ENCODE results near the gene TP63.

The TP63 gene

GRCh38 chr3:189786479-189787064, 155.4 kb downstream of the TP63 start:
- Histone ChIP-seq H3K27ac (ENCODE audit: low read depth, low read length) (no peak overlapping the region), H3K36me3 (ENCODE audit: control insufficient read depth in 1 of 2, insufficient read depth in 2 of 2, low read length in 2 of 2) (no peaks in the 10 kb centered on the region), H3K4me3 (ENCODE audit: low read depth in 1 of 2, low read length in 2 of 2) (no peak overlapping the region), H3K9me3 (ENCODE audit: control insufficient read depth in 1 of 2, low read length in 2 of 2) (no peaks in the 10 kb centered on the region), H3K4me1 (ENCODE audit: control insufficient read depth in 1 of 2, insufficient read depth in 2 of 2, low read length in 2 of 2) (no peaks in the 10 kb centered on the region), H3K9ac (ENCODE audit: low read depth in 1 of 2, low read length in 2 of 2) (no peak overlapping the region), H3K27me3 (ENCODE audit: control insufficient read depth in 1 of 2, insufficient read depth in 2 of 2, low read length in 2 of 2) (no peaks in the 10 kb centered on the region)

- H3K27ac ChIP-seq (ENCODE audit: low read depth, low read length), result no peak overlapping the region
- no peaks in the 10 kb centered on the region for H3K9me3 ChIP-seq (ENCODE audit: control insufficient read depth in 1 of 2, low read length in 2 of 2)
- H3K9ac ChIP-seq (ENCODE audit: low read depth in 1 of 2, low read length in 2 of 2), result no peak overlapping the region
- H3K27me3 ChIP-seq (ENCODE audit: control insufficient read depth in 1 of 2, insufficient read depth in 2 of 2, low read length in 2 of 2), result no peaks in the 10 kb centered on the region
- H3K4me3 ChIP-seq (ENCODE audit: low read depth in 1 of 2, low read length in 2 of 2), result no peak overlapping the region
- H3K36me3 ChIP-seq (ENCODE audit: control insufficient read depth in 1 of 2, insufficient read depth in 2 of 2, low read length in 2 of 2), result no peaks in the 10 kb centered on the region
- no peaks in the 10 kb centered on the region for H3K4me1 ChIP-seq (ENCODE audit: control insufficient read depth in 1 of 2, insufficient read depth in 2 of 2, low read length in 2 of 2)
These were observed 156.0 kb downstream of the TP63 start for GRCh38 chr3:189787191-189787590.

- no peak overlapping the region for H3K27ac ChIP-seq (ENCODE audit: low read depth, low read length)
- H3K9ac ChIP-seq (ENCODE audit: low read depth in 1 of 2, low read length in 2 of 2), result no peak overlapping the region
- H3K36me3 ChIP-seq (ENCODE audit: control insufficient read depth in 1 of 2, insufficient read depth in 2 of 2, low read length in 2 of 2), result no peaks in the 10 kb centered on the region
- H3K4me3 ChIP-seq (ENCODE audit: low read depth in 1 of 2, low read length in 2 of 2), result no peak overlapping the region
- H3K9me3 ChIP-seq (ENCODE audit: control insufficient read depth in 1 of 2, low read length in 2 of 2), result no peaks in the 10 kb centered on the region
- no peaks in the 10 kb centered on the region for H3K4me1 ChIP-seq (ENCODE audit: control insufficient read depth in 1 of 2, insufficient read depth in 2 of 2, low read length in 2 of 2)
- no peaks in the 10 kb centered on the region for H3K27me3 ChIP-seq (ENCODE audit: control insufficient read depth in 1 of 2, insufficient read depth in 2 of 2, low read length in 2 of 2)
These were observed 156.4 kb downstream of the TP63 start for GRCh38 chr3:189787632-189788031.

GRCh38 chr3:189789432-189789831, 158.2 kb downstream of the TP63 start:
- Histone ChIP-seq H3K9me3 (ENCODE audit: control insufficient read depth in 1 of 2, low read length in 2 of 2) (no peaks in the 10 kb centered on the region), H3K4me3 (ENCODE audit: low read depth in 1 of 2, low read length in 2 of 2) (no peak overlapping the region), H3K9ac (ENCODE audit: low read depth in 1 of 2, low read length in 2 of 2) (no peak overlapping the region), H3K27me3 (ENCODE audit: control insufficient read depth in 1 of 2, insufficient read depth in 2 of 2, low read length in 2 of 2) (no peaks in the 10 kb centered on the region), H3K4me1 (ENCODE audit: control insufficient read depth in 1 of 2, insufficient read depth in 2 of 2, low read length in 2 of 2) (no peaks in the 10 kb centered on the region), H3K36me3 (ENCODE audit: control insufficient read depth in 1 of 2, insufficient read depth in 2 of 2, low read length in 2 of 2) (no peaks in the 10 kb centered on the region), H3K27ac (ENCODE audit: low read depth, low read length) (no peak overlapping the region)

GRCh38 chr3:189790658-189791057, 159.5 kb downstream of the TP63 start:
- H3K27ac ChIP-seq (ENCODE audit: low read depth, low read length), result no peak overlapping the region
- no peak overlapping the region for H3K9ac ChIP-seq (ENCODE audit: low read depth in 1 of 2, low read length in 2 of 2)
- no peak overlapping the region for H3K4me3 ChIP-seq (ENCODE audit: low read depth in 1 of 2, low read length in 2 of 2)
- no peaks in the 10 kb centered on the region for H3K36me3 ChIP-seq (ENCODE audit: control insufficient read depth in 1 of 2, insufficient read depth in 2 of 2, low read length in 2 of 2)
- no peaks in the 10 kb centered on the region for H3K27me3 ChIP-seq (ENCODE audit: control insufficient read depth in 1 of 2, insufficient read depth in 2 of 2, low read length in 2 of 2)
- H3K4me1 ChIP-seq (ENCODE audit: control insufficient read depth in 1 of 2, insufficient read depth in 2 of 2, low read length in 2 of 2), result no peaks in the 10 kb centered on the region
- H3K9me3 ChIP-seq (ENCODE audit: control insufficient read depth in 1 of 2, low read length in 2 of 2), result no peaks in the 10 kb centered on the region

GRCh38 chr3:189792046-189792929, 161.1 kb downstream of the TP63 start:
- Histone ChIP-seq H3K9me3 (ENCODE audit: control insufficient read depth in 1 of 2, low read length in 2 of 2) (no peaks in the 10 kb centered on the region), H3K27me3 (ENCODE audit: control insufficient read depth in 1 of 2, insufficient read depth in 2 of 2, low read length in 2 of 2) (no peaks in the 10 kb centered on the region), H3K4me3 (ENCODE audit: low read depth in 1 of 2, low read length in 2 of 2) (no peak overlapping the region), H3K4me1 (ENCODE audit: control insufficient read depth in 1 of 2, insufficient read depth in 2 of 2, low read length in 2 of 2) (no peaks in the 10 kb centered on the region), H3K36me3 (ENCODE audit: control insufficient read depth in 1 of 2, insufficient read depth in 2 of 2, low read length in 2 of 2) (no peaks in the 10 kb centered on the region), H3K9ac (ENCODE audit: low read depth in 1 of 2, low read length in 2 of 2) (no peak overlapping the region), H3K27ac (ENCODE audit: low read depth, low read length) (no peak overlapping the region)

- H3K27ac ChIP-seq (ENCODE audit: low read depth, low read length), result no peak overlapping the region
These were observed 163.3 kb downstream of the TP63 start for GRCh38 chr3:189794518-189794917.

GRCh38 chr3:189797103-189797750, 166.0 kb downstream of the TP63 start:
- Histone ChIP-seq H3K4me1 (ENCODE audit: control insufficient read depth in 1 of 2, insufficient read depth in 2 of 2, low read length in 2 of 2) (no peaks in the 10 kb centered on the region), H3K4me3 (ENCODE audit: low read depth in 1 of 2, low read length in 2 of 2) (no peak overlapping the region), H3K36me3 (ENCODE audit: control insufficient read depth in 1 of 2, insufficient read depth in 2 of 2, low read length in 2 of 2) (no peaks in the 10 kb centered on the region), H3K27ac (ENCODE audit: low read depth, low read length) (no peak overlapping the region), H3K9me3 (ENCODE audit: control insufficient read depth in 1 of 2, low read length in 2 of 2) (no peaks in the 10 kb centered on the region), H3K9ac (ENCODE audit: low read depth in 1 of 2, low read length in 2 of 2) (no peak overlapping the region), H3K27me3 (ENCODE audit: control insufficient read depth in 1 of 2, insufficient read depth in 2 of 2, low read length in 2 of 2) (no peaks in the 10 kb centered on the region)

More at GRCh38 chr3:189794518-189794917, 163.3 kb downstream of the TP63 start:
- Histone ChIP-seq H3K36me3 (ENCODE audit: control insufficient read depth in 1 of 2, insufficient read depth in 2 of 2, low read length in 2 of 2) (no peaks in the 10 kb centered on the region), H3K4me3 (ENCODE audit: low read depth in 1 of 2, low read length in 2 of 2) (no peak overlapping the region), H3K9me3 (ENCODE audit: control insufficient read depth in 1 of 2, low read length in 2 of 2) (no peaks in the 10 kb centered on the region), H3K27me3 (ENCODE audit: control insufficient read depth in 1 of 2, insufficient read depth in 2 of 2, low read length in 2 of 2) (no peaks in the 10 kb centered on the region), H3K9ac (ENCODE audit: low read depth in 1 of 2, low read length in 2 of 2) (no peak overlapping the region), H3K4me1 (ENCODE audit: control insufficient read depth in 1 of 2, insufficient read depth in 2 of 2, low read length in 2 of 2) (no peaks in the 10 kb centered on the region)

GRCh38 chr3:189799366-189799765, 168.2 kb downstream of the TP63 start:
- Histone ChIP-seq H3K4me1 (ENCODE audit: control insufficient read depth in 1 of 2, insufficient read depth in 2 of 2, low read length in 2 of 2) (no peaks in the 10 kb centered on the region), H3K9me3 (ENCODE audit: control insufficient read depth in 1 of 2, low read length in 2 of 2) (no peaks in the 10 kb centered on the region), H3K4me3 (ENCODE audit: low read depth in 1 of 2, low read length in 2 of 2) (no peak overlapping the region), H3K27me3 (ENCODE audit: control insufficient read depth in 1 of 2, insufficient read depth in 2 of 2, low read length in 2 of 2) (no peaks in the 10 kb centered on the region), H3K9ac (ENCODE audit: low read depth in 1 of 2, low read length in 2 of 2) (no peak overlapping the region), H3K27ac (ENCODE audit: low read depth, low read length) (no peak overlapping the region), H3K36me3 (ENCODE audit: control insufficient read depth in 1 of 2, insufficient read depth in 2 of 2, low read length in 2 of 2) (no peaks in the 10 kb centered on the region)

GRCh38 chr3:189800436-189800835, 169.2 kb downstream of the TP63 start:
- Histone ChIP-seq H3K4me1 (ENCODE audit: control insufficient read depth in 1 of 2, insufficient read depth in 2 of 2, low read length in 2 of 2) (no peaks in the 10 kb centered on the region), H3K27ac (ENCODE audit: low read depth, low read length) (no peak overlapping the region), H3K9ac (ENCODE audit: low read depth in 1 of 2, low read length in 2 of 2) (no peak overlapping the region)

More at GRCh38 chr3:189800436-189800835, 169.2 kb downstream of the TP63 start:
- no peak overlapping the region for H3K4me3 ChIP-seq (ENCODE audit: low read depth in 1 of 2, low read length in 2 of 2)
- no peaks in the 10 kb centered on the region for H3K36me3 ChIP-seq (ENCODE audit: control insufficient read depth in 1 of 2, insufficient read depth in 2 of 2, low read length in 2 of 2)
- no peaks in the 10 kb centered on the region for H3K27me3 ChIP-seq (ENCODE audit: control insufficient read depth in 1 of 2, insufficient read depth in 2 of 2, low read length in 2 of 2)
- H3K9me3 ChIP-seq (ENCODE audit: control insufficient read depth in 1 of 2, low read length in 2 of 2), result no peaks in the 10 kb centered on the region

All from duodenal mucosa (tissue), 2 donors.